ENCODE measurements around the gene PHKG2. TPM values are rescaled to one million over a fixed set of nuclear protein-coding genes. Genes with fewer than 3 reads are reported as not detected.

PHKG2 gene
- total RNA-seq, 2 experiments from 2014 or later, result 27.8 to 30.3 TPM

DNA sequence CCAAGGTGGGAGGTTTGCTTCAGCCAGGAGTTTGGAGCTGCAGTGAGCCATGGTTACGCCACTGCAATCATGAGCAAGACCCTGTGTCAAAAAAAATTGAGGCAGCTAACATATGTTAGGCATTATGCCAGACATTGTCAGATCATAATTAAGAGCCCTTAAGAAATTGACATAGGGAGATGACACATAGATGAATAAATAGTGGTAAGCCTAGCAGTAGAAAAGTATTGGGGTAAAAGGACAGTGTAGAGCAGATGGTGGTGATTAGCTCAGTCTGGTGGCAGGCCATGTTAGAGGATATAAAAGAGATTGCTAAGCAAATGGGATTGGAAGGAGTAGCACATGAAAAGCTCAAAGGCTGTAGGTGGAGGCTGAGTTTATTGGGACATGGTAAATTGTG is 26.6 kb upstream of the PHKG2 start:
- ATAC-seq (no peak), DNase-seq (no peak)
- Mint-ChIP-seq H3K36me3 (ENCODE audit: low read depth) (peaks cover 68% of the 10 kb centered on the region), H3K27me3 (no peaks in the 10 kb centered on the region), H3K4me3 (no peak overlapping the region), H3K27ac (no peak overlapping the region), H3K9me3 (no peaks in the 10 kb centered on the region), H3K4me1 (ENCODE audit: low read depth) (peaks cover 4% of the 10 kb centered on the region)
- ChIA-PET POLR2A (interaction anchor here (0.5 to 5.0 kb wide), 7 partner anchors 10 to 45 kb away, joined by 3 to 30 read pairs (median 5); no protein-coding TSS in a partner anchor), CTCF (no interaction called here)
- TF ChIP-seq, protein P1, sequence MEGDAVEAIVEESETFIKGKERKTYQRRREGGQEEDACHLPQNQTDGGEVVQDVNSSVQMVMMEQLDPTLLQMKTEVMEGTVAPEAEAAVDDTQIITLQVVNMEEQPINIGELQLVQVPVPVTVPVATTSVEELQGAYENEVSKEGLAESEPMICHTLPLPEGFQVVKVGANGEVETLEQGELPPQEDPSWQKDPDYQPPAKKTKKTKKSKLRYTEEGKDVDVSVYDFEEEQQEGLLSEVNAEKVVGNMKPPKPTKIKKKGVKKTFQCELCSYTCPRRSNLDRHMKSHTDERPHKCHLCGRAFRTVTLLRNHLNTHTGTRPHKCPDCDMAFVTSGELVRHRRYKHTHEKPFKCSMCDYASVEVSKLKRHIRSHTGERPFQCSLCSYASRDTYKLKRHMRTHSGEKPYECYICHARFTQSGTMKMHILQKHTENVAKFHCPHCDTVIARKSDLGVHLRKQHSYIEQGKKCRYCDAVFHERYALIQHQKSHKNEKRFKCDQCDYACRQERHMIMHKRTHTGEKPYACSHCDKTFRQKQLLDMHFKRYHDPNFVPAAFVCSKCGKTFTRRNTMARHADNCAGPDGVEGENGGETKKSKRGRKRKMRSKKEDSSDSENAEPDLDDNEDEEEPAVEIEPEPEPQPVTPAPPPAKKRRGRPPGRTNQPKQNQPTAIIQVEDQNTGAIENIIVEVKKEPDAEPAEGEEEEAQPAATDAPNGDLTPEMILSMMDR (IDR thresholded peaks at IDR 0.05), result no peak
- intact Hi-C loops (cut with micrococcal nuclease), result no loop called here

DNA sequence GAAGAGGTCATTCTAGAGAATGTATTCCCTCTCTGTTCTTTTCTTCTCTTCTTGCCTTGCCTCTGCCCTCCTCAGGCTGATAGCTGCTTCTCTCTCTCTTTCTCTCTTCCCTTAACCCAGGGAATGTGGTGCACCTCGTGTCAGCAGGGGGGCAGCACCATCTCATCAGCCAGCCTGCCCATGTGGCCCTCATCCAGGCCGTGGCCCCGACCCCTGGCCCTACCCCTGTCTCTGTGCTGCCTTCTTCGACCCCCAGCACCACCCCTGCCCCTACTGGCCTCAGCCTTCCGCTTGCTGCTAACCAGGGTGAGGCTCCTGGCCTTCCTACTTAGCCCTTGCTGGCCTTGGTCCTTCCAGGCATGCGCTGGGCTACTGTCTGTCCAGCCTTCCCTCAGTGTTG is 25.8 kb upstream of the PHKG2 start:
- Mint-ChIP-seq H3K9me3 (no peaks in the 10 kb centered on the region), H3K27ac (peak overlapping the region; percentile 41), H3K27me3 (no peaks in the 10 kb centered on the region), H3K36me3 (ENCODE audit: low read depth) (peaks cover 65% of the 10 kb centered on the region), H3K4me3 (no peak overlapping the region), H3K4me1 (ENCODE audit: low read depth) (peaks cover 2% of the 10 kb centered on the region)
- CTCF ChIA-PET, result no interaction called here
- TF ChIP-seq, protein P1 (IDR thresholded peaks at IDR 0.05), result no peak
- intact Hi-C loops (cut with micrococcal nuclease), result no loop called here
- POLR2A ChIA-PET, result interaction anchor here (1.0 to 5.0 kb wide), 8 partner anchors 9 to 231 kb away, joined by 3 to 30 read pairs (median 6); no protein-coding TSS in a partner anchor
- no peak for DNase-seq
- ATAC-seq, result no peak

GRCh38 chr16:30722916-30723315 is 25.3 kb upstream of the PHKG2 start:
- peaks cover 2% of the 10 kb centered on the region for H3K4me1 Mint-ChIP-seq (ENCODE audit: low read depth)
- H3K4me3 Mint-ChIP-seq, result no peak overlapping the region
- H3K27me3 Mint-ChIP-seq, result no peaks in the 10 kb centered on the region
- ChIA-PET CTCF (no interaction called here), POLR2A (interaction anchor here (0.9 to 5.0 kb wide), 9 partner anchors 8 to 231 kb away, joined by 3 to 30 read pairs (median 5); no protein-coding TSS in a partner anchor)
- no peaks in the 10 kb centered on the region for H3K9me3 Mint-ChIP-seq
- peak overlapping the region; percentile 41 for H3K27ac Mint-ChIP-seq
- peaks cover 67% of the 10 kb centered on the region for H3K36me3 Mint-ChIP-seq (ENCODE audit: low read depth)
- TF ChIP-seq, protein P1 (IDR thresholded peaks at IDR 0.05), result no peak
- DNase-seq (no peak), ATAC-seq (no peak)
- intact Hi-C loops (cut with micrococcal nuclease), result no loop called here

GRCh38 chr16:30723725-30724355 is 24.4 kb upstream of the PHKG2 start:
- ATAC-seq, result no peak
- DNase-seq, result no peak
- peaks cover 2% of the 10 kb centered on the region for H3K4me1 Mint-ChIP-seq (ENCODE audit: low read depth)
- intact Hi-C loops (cut with micrococcal nuclease), result no loop called here
- H3K27me3 Mint-ChIP-seq, result no peaks in the 10 kb centered on the region
- H3K36me3 Mint-ChIP-seq (ENCODE audit: low read depth), result peaks cover 70% of the 10 kb centered on the region
- no peaks in the 10 kb centered on the region for H3K9me3 Mint-ChIP-seq
- no peak overlapping the region for H3K4me3 Mint-ChIP-seq
- peak overlapping the region; percentile 8 for H3K27ac Mint-ChIP-seq
- ChIA-PET CTCF (interaction anchor here (1.3 kb wide), 1 partner anchor 30 kb away, joined by 4 read pairs; no protein-coding TSS in a partner anchor), POLR2A (interaction anchor here (0.9 to 5.0 kb wide), 10 partner anchors 8 to 45 kb away, joined by 3 to 30 read pairs (median 4); no protein-coding TSS in a partner anchor)
- TF ChIP-seq, protein P1 (IDR thresholded peaks at IDR 0.05), result no peak
